Panc1 (cell line): ENCODE data around the gene OSBPL10.

Experiments used
- POLR2AphosphoS5 ChIP-seq: IDR thresholded peaks from 2 replicates; pipeline ENCODE4 v1.6.1; 2012; ENCODE audit warnings: mild to moderate bottlenecking, low read depth, low read length, moderate library complexity
- TF ChIP-seq, protein P1 (sequence below): fragments of 450-650 bp; IDR thresholded peaks from 2 replicates; pipeline ENCODE4 v1.5.1; 2017; ENCODE audit warnings: mild to moderate bottlenecking

DNA sequence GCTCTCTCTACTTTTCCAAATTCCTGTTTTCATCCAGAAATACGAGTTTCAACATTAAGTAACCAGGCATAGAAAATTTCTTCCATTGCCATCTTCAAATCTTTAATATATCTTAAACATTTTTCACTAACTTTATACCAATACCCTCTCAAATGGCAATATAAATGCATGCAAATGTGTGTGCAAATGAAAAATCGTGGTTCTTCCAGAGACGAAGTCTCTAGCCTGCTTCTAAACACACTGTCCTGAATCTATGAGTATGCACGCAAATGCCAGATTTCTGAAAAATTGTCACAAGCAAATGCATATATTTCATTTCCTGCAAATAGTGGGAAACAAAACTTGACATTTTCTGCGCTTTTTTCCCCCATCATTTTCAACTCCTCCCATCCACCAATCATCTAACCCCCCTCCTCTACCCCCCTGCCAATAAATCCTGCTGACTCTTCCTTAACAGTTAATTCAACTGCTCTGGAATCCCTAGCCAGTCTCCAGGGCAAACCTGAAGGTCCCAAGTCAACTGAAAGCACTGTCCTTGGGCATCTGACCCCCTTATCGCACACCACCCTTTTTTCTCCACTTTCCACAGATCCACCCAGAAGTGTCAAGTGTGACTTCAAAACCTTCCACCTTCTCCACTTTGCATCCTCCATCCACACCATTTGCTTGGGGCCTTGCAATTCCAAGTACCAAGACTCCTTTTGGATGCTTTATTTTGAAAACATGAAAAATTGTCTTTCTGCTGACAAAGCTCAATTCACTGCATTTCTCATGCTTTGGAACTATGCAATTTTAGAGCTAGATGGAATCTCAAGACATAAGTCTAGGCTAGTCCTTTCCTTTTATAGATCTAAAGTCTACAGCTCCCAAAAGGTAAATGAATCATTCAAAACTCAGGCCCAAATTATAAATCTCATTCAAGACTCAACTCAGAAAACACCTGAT lies 144.7 kb downstream of the OSBPL10 start:
- TF ChIP-seq, protein P1, sequence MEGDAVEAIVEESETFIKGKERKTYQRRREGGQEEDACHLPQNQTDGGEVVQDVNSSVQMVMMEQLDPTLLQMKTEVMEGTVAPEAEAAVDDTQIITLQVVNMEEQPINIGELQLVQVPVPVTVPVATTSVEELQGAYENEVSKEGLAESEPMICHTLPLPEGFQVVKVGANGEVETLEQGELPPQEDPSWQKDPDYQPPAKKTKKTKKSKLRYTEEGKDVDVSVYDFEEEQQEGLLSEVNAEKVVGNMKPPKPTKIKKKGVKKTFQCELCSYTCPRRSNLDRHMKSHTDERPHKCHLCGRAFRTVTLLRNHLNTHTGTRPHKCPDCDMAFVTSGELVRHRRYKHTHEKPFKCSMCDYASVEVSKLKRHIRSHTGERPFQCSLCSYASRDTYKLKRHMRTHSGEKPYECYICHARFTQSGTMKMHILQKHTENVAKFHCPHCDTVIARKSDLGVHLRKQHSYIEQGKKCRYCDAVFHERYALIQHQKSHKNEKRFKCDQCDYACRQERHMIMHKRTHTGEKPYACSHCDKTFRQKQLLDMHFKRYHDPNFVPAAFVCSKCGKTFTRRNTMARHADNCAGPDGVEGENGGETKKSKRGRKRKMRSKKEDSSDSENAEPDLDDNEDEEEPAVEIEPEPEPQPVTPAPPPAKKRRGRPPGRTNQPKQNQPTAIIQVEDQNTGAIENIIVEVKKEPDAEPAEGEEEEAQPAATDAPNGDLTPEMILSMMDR: no peak
- no peak for TF ChIP-seq POLR2AphosphoS5
